ENCODE results near the gene AMN.

AMN gene

GRCh38 chr14:102965282-102965681 is 42.8 kb downstream of the AMN start:
- H3K4me3 ChIP-seq (ENCODE audit: low read depth, low read length), result no peak overlapping the region
- no peak for TF ChIP-seq CTCF (IDR thresholded peaks at IDR 0.05; ENCODE audit: borderline replicate concordance, insufficient read depth, low read depth, low read length)

DNA sequence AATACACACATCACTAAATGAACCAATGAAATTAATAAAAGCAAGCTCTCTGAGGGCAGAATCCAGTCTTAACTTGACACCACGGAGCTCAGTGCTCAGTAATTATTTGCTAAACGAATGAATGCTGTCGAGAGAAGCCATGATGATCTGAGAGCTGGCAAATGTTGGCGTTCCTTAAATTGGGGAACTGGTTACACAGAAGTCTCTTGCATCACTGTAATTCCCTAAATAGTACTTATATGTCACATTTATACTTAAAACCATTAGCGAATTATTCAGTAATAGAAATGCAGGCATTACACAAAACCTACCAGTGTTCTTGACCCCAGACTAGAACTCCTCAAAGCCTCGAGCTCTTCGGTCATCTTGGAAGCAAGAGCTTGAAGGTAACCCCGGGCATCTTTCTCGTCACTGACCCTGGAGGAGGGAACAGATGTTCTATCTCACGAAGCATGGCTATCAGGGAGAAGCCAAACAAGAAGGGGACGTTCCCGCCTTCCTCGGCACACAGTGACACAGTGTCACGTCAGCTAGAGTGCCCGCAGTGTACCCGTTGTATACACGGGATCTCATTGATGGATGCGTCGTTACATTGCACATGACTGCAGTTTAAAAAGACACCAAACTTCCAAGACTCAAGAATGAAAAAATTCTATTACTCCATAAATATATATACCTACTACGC is 43.6 kb downstream of the AMN start:
- no peak overlapping the region for H3K4me3 ChIP-seq (ENCODE audit: low read depth, low read length)
- no peak for TF ChIP-seq CTCF (IDR thresholded peaks at IDR 0.05; ENCODE audit: borderline replicate concordance, insufficient read depth, low read depth, low read length)

- TF ChIP-seq CTCF (IDR thresholded peaks at IDR 0.05; ENCODE audit: borderline replicate concordance, insufficient read depth, low read depth, low read length), result no peak
- no peak overlapping the region for H3K4me3 ChIP-seq (ENCODE audit: low read depth, low read length)
Observed at GRCh38 chr14:102966681-102967505, 44.4 kb downstream of the AMN start.

- no peak overlapping the region for H3K4me3 ChIP-seq (ENCODE audit: low read depth, low read length)
- TF ChIP-seq CTCF (IDR thresholded peaks at IDR 0.05; ENCODE audit: borderline replicate concordance, insufficient read depth, low read depth, low read length), result no peak
Observed at GRCh38 chr14:102967506-102967795, 45.0 kb downstream of the AMN start.

DNA sequence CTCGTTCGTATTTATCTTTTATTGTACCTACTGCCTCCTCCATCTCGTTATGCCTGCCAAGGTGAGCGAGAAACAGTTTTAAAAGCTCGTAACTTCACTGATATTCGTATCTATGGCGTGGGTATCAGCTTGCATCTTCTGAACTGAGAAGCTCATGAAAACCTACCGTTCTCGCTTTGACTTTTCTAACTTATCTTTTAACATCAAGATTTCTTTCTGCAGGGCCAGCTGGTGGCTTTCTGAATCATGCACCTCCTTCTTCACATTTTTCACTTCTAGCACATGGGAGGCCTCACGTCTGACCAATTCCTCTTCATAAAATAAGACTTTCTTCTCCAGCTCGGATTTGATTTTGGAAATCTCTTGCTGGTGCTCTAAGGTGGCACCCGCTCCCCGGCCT is 45.8 kb downstream of the AMN start:
- TF ChIP-seq CTCF (IDR thresholded peaks at IDR 0.05; ENCODE audit: borderline replicate concordance, insufficient read depth, low read depth, low read length), result no peak
- no peak overlapping the region for H3K4me3 ChIP-seq (ENCODE audit: low read depth, low read length)

- TF ChIP-seq CTCF (IDR thresholded peaks at IDR 0.05; ENCODE audit: borderline replicate concordance, insufficient read depth, low read depth, low read length), result no peak
- no peak overlapping the region for H3K4me3 ChIP-seq (ENCODE audit: low read depth, low read length)
Observed at GRCh38 chr14:102969060-102969791, 46.8 kb downstream of the AMN start.

All from GM12875 (cell line).